ENCODE results near the gene SLC2A11.

Gene SLC2A11

GRCh38 chr22:23857606-23858483, at the start of gene SLC2A11:
Gene SLC2A11 (plus strand): TSS chr22:23857875. CDS start chr22:23858000, 125 bp downstream.
- DNase-seq (ENCODE audit: low read depth, low spot score) = peak; percentile 99

GRCh38 chr22:23812378-23812777, 45.3 kb upstream of the SLC2A11 start:
- DNase-seq (ENCODE audit: low read depth, low spot score) = no peak

- DNase-seq (ENCODE audit: low read depth, low spot score) = no peak
Observed at GRCh38 chr22:23815541-23816155, 42.0 kb upstream of the SLC2A11 start.

GRCh38 chr22:23816156-23816976, 41.3 kb upstream of the SLC2A11 start:
- no peak for DNase-seq (ENCODE audit: low read depth, low spot score)

- no peak for DNase-seq (ENCODE audit: low read depth, low spot score)
Observed at GRCh38 chr22:23817146-23817545, 40.5 kb upstream of the SLC2A11 start.

GRCh38 chr22:23818541-23818940, 39.1 kb upstream of the SLC2A11 start:
- DNase-seq (ENCODE audit: low read depth, low spot score) = no peak

- DNase-seq (ENCODE audit: low read depth, low spot score) = no peak
Observed at GRCh38 chr22:23820748-23821211, 36.9 kb upstream of the SLC2A11 start.

- DNase-seq (ENCODE audit: low read depth, low spot score) = no peak
Observed at GRCh38 chr22:23822101-23822671, 35.5 kb upstream of the SLC2A11 start.

GRCh38 chr22:23823331-23823791, 34.3 kb upstream of the SLC2A11 start:
- no peak for DNase-seq (ENCODE audit: low read depth, low spot score)

- DNase-seq (ENCODE audit: low read depth, low spot score) = no peak
Observed at GRCh38 chr22:23824476-23825245, 33.0 kb upstream of the SLC2A11 start.

GRCh38 chr22:23825246-23825905, 32.3 kb upstream of the SLC2A11 start:
- no peak for DNase-seq (ENCODE audit: low read depth, low spot score)

GRCh38 chr22:23826510-23827350, 30.9 kb upstream of the SLC2A11 start:
- no peak for DNase-seq (ENCODE audit: low read depth, low spot score)

- DNase-seq (ENCODE audit: low read depth, low spot score) = no peak
Observed at GRCh38 chr22:23827351-23827995, 30.2 kb upstream of the SLC2A11 start.

GRCh38 chr22:23828800-23829680, 28.6 kb upstream of the SLC2A11 start:
- DNase-seq (ENCODE audit: low read depth, low spot score) = no peak

- peak; percentile 47 for DNase-seq (ENCODE audit: low read depth, low spot score)
Observed at GRCh38 chr22:23829845-23830372, 27.8 kb upstream of the SLC2A11 start.

- no peak for DNase-seq (ENCODE audit: low read depth, low spot score)
Observed at GRCh38 chr22:23831261-23831660, 26.4 kb upstream of the SLC2A11 start.

- DNase-seq (ENCODE audit: low read depth, low spot score) = no peak
Observed at GRCh38 chr22:23831781-23832180, 25.9 kb upstream of the SLC2A11 start.
